BE2C (cell line): ENCODE data around the gene STUB1.

ENCODE experiments used
- DNase-seq: peaks from one replicate; pipeline ENCODE4 v3.0.0-alpha.2; 2020
- H3K27me3 ChIP-seq: fragments of 250-450 bp; sonication (Bioruptor Pico); 2 replicates; pipeline ENCODE4 v1.5.1; 2020; ENCODE audit warnings: mild to moderate bottlenecking
- H3K36me3 ChIP-seq: fragments of 250-450 bp; sonication (Bioruptor Pico); 2 replicates; pipeline ENCODE4 v1.5.1; 2020; ENCODE audit warnings: mild to moderate bottlenecking
- H3K4me1 ChIP-seq: fragments of 250-450 bp; sonication (Bioruptor Pico); 2 replicates; pipeline ENCODE4 v1.5.1; 2020
- H3K4me3 ChIP-seq: 2 replicates; pipeline ENCODE4 v1.5.1; 2011; ENCODE audit warnings: low read depth, low read length
- H3K9me3 ChIP-seq: fragments of 250-450 bp; sonication (Bioruptor Pico); 2 replicates; pipeline ENCODE4 v1.5.1; 2020
- CTCF ChIP-seq: IDR thresholded peaks from 2 replicates; pipeline ENCODE4 v1.5.1; 2012; ENCODE audit warnings: mild to moderate bottlenecking, low read depth, low read length

Gene STUB1

GRCh38 chr16:718389-718788 lies 38.2 kb downstream of the STUB1 start:
- no peak for DNase-seq
- Histone ChIP-seq H3K4me1 (peaks cover 22% of the 10 kb centered on the region), H3K27me3 (no peaks in the 10 kb centered on the region), H3K4me3 (no peak overlapping the region), H3K36me3 (peaks cover 21% of the 10 kb centered on the region), H3K9me3 (no peaks in the 10 kb centered on the region)
- no peak for TF ChIP-seq CTCF

GRCh38 chr16:718922-719321 lies 38.7 kb downstream of the STUB1 start:
- TF ChIP-seq CTCF: no peak
- Histone ChIP-seq H3K4me3 (no peak overlapping the region), H3K9me3 (no peaks in the 10 kb centered on the region), H3K4me1 (peaks cover 22% of the 10 kb centered on the region), H3K36me3 (peaks cover 23% of the 10 kb centered on the region), H3K27me3 (no peaks in the 10 kb centered on the region)
- no peak for DNase-seq

GRCh38 chr16:719815-720446 lies 39.7 kb downstream of the STUB1 start:
- peak; percentile 45 for TF ChIP-seq CTCF
- DNase-seq: peak; percentile 60
- peak overlapping the region; percentile 79 for H3K4me3 ChIP-seq
- no peaks in the 10 kb centered on the region for H3K9me3 ChIP-seq
- H3K4me1 ChIP-seq: peaks cover 17% of the 10 kb centered on the region
- no peaks in the 10 kb centered on the region for H3K27me3 ChIP-seq
- H3K36me3 ChIP-seq: peaks cover 23% of the 10 kb centered on the region

DNA sequence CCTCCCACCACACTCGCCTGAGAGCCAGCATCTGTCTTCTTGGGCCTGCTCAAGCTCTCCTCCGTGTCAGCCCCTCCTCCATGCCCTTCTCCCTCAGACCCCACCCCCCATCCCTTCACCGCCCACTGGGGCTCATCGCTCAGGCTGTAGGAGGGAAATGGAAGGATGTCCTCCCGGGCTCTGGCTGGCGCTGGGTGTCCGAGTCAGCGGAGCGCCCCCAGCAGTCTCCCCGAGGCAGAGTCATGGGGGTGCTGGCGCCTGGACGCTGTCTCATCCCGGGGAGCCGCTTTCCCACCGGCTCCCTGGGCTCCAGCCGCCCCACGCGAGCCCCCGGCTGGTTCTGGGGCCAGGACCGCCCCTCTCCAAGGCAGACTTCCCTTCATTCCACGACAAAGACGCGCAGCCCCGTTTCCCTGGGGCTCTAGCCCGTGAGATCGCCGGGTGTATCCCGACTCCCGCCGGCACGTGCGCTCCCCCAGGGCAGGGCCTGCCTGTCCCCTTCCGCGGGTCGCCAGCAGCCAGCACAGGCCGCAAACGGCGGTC lies 40.3 kb downstream of the STUB1 start:
- Histone ChIP-seq H3K27me3 (no peaks in the 10 kb centered on the region), H3K4me1 (peaks cover 17% of the 10 kb centered on the region), H3K36me3 (peaks cover 23% of the 10 kb centered on the region), H3K4me3 (peak overlapping the region; percentile 79), H3K9me3 (no peaks in the 10 kb centered on the region)
- DNase-seq: peak; percentile 89
- TF ChIP-seq CTCF: 0 out of 2 replicates have a peak, but pooled peaks have one; percentile 7

DNA sequence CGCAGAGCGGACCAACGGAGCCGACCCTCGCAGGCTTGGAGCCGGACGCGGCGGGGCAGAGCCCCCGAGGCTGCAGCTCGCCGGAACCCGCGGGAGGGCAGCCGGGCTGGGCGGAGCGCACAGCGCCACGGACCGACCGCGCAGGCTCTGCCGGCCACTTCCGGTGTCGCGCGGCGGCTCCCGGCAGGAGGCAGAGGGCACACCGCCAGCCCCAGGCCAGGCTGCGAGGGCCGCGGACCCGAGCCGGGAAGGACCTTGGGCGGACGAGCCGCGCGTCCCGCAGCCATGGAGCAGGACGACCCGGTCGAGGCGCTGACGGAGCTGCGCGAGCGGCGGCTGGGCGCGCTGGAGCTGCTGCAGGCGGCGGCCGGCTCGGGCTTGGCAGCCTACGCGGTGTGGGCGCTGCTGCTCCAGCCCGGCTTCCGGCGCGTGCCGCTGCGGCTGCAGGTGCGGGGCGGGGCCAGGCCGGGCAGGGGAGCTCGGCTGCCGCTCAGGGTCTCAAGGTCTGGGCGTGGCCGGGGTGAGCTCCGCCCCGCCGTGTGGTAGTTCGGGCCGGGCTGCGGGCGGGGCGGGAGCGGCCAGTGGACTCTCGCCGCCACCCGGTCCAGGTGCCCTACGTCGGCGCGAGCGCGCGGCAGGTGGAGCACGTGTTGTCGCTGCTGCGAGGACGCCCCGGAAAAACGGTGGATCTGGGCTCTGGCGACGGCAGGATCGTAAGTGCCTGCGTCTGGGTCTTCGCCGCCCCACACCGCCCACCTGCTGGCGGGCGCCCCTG lies 41.0 kb downstream of the STUB1 start, which contains the start of gene ANTKMT:
TSS of gene ANTKMT (plus strand) at position 157 of the 775 bp plus-strand sequence. CDS start at position 286, 129 bp downstream.
- H3K9me3 ChIP-seq: no peaks in the 10 kb centered on the region
- peak within 1 kb of the TSS; percentile 79 for H3K4me3 ChIP-seq
- H3K36me3 ChIP-seq: peaks cover 23% of the 10 kb centered on the region
- TF ChIP-seq CTCF: no peak
- H3K27me3 ChIP-seq: no peaks in the 10 kb centered on the region
- DNase-seq: peak; percentile 93
- H3K4me1 ChIP-seq: peaks cover 20% of the 10 kb centered on the region
